ENCODE results near the gene SAP130.

DNA sequence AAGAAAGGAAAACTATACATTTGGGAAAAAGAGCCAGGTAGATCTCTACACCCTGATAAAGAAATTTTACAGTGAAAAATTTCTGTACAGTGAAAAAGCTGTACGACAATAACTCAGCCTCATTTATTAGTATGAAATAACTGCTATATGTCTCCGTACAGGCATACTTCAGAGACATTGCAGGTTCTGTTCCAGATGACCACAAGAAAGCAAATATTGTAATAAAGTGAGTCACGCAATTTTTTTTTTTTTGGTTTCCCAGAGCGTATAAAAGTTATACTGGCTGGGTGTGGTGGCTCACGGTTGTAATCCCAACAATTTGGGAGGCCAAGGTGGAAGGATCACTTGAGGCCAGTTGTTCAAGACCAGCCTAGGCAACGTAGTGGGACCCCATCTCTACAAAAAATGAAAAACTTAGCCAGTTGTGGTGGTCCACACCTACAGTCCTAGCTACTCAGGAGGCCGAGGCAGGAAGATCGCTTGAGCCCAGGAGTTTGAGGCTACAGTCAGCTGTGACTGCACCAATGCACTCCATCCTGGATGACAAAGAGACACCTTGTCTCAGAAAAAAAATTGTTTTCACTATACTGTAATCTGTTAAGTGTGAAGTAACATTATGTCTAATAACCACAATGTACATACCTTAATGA is 113.9 kb downstream of the SAP130 start:
- TF ChIP-seq CBX8 (IDR thresholded peaks at IDR 0.05; ENCODE audit: borderline replicate concordance, low read depth, low read length) = no peak
- TF ChIP-seq POLR2A (IDR thresholded peaks at IDR 0.05; ENCODE audit: control extremely low read depth in 1 of 2, low read depth in 2 of 2, low read length in 2 of 2) = no peak
- TF ChIP-seq, protein P1, sequence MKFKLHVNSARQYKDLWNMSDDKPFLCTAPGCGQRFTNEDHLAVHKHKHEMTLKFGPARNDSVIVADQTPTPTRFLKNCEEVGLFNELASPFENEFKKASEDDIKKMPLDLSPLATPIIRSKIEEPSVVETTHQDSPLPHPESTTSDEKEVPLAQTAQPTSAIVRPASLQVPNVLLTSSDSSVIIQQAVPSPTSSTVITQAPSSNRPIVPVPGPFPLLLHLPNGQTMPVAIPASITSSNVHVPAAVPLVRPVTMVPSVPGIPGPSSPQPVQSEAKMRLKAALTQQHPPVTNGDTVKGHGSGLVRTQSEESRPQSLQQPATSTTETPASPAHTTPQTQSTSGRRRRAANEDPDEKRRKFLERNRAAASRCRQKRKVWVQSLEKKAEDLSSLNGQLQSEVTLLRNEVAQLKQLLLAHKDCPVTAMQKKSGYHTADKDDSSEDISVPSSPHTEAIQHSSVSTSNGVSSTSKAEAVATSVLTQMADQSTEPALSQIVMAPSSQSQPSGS (IDR thresholded peaks at IDR 0.05; ENCODE audit: low read length) = no peak
- TF ChIP-seq, protein P2, sequence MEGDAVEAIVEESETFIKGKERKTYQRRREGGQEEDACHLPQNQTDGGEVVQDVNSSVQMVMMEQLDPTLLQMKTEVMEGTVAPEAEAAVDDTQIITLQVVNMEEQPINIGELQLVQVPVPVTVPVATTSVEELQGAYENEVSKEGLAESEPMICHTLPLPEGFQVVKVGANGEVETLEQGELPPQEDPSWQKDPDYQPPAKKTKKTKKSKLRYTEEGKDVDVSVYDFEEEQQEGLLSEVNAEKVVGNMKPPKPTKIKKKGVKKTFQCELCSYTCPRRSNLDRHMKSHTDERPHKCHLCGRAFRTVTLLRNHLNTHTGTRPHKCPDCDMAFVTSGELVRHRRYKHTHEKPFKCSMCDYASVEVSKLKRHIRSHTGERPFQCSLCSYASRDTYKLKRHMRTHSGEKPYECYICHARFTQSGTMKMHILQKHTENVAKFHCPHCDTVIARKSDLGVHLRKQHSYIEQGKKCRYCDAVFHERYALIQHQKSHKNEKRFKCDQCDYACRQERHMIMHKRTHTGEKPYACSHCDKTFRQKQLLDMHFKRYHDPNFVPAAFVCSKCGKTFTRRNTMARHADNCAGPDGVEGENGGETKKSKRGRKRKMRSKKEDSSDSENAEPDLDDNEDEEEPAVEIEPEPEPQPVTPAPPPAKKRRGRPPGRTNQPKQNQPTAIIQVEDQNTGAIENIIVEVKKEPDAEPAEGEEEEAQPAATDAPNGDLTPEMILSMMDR (IDR thresholded peaks at IDR 0.05; ENCODE audit: control extremely low read depth in 1 of 3, insufficient read depth in 1 of 3, low read depth in 1 of 3, low read length in 3 of 3) = no peak
- no peak for TF ChIP-seq TCF12 (IDR thresholded peaks at IDR 0.05; ENCODE audit: low read depth, low read length)
- TF ChIP-seq KDM5A (IDR thresholded peaks at IDR 0.05; ENCODE audit: low read length) = no peak
- TF ChIP-seq EZH2 (IDR thresholded peaks at IDR 0.05; ENCODE audit: low read depth, low read length, severe bottlenecking) = no peak
- TF ChIP-seq SP1 (IDR thresholded peaks at IDR 0.05; ENCODE audit: low read depth, low read length) = no peak
- TF ChIP-seq HDAC2 (IDR thresholded peaks at IDR 0.05; ENCODE audit: borderline replicate concordance in 1 of 2, low read depth in 2 of 2, low read length in 2 of 2) = no peak

Measured in H1 (cell line).